Hepatic stellate cell (primary cell): ENCODE measurements around the gene GNB5.
"Not testable (repeated sequence)": the region's sequence is repeated elsewhere in the genome, so short reads cannot be mapped to it uniquely, and the experiment has no call there.

Experiments
- DNase-seq: peaks from one replicate; pipeline ENCODE4 v3.0.0; 2011; ENCODE audit warnings: low spot score

GNB5 gene

DNA sequence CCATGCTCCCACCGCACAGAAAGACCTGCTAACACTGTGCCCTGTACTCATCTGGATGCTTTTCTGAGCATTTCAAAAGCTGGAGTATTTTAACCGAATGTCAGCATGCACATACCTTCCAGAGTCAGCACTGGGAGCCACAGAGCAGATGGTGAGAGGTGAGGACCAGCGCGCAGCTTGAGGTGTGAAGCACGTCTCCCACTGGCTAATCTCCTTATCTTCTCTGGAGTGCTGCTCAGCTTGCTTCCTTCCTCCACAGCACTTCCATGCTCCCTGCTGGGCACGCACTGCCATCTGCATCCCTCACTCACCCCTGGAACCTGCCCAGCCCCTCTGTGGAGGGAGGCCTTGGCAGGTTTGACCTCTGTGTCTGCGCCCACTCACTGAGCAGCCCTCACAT lies at the start of gene GNB5:
Gene GNB5 (minus strand): TSS at position 186 of the 400 bp plus-strand sequence. CDS start 6,716 bp downstream, outside the sequence.
- DNase-seq, result no peak

- DNase-seq, result no peak
Measured at GRCh38 chr15:52240166-52240565, 49.0 kb upstream of the GNB5 start.

- not testable (repeated sequence) for DNase-seq
Measured at GRCh38 chr15:52238989-52239525, 47.9 kb upstream of the GNB5 start.

- no peak for DNase-seq
Measured at GRCh38 chr15:52238149-52238548, 47.0 kb upstream of the GNB5 start.

GRCh38 chr15:52236013-52236412 lies 44.8 kb upstream of the GNB5 start:
- no peak for DNase-seq

DNA sequence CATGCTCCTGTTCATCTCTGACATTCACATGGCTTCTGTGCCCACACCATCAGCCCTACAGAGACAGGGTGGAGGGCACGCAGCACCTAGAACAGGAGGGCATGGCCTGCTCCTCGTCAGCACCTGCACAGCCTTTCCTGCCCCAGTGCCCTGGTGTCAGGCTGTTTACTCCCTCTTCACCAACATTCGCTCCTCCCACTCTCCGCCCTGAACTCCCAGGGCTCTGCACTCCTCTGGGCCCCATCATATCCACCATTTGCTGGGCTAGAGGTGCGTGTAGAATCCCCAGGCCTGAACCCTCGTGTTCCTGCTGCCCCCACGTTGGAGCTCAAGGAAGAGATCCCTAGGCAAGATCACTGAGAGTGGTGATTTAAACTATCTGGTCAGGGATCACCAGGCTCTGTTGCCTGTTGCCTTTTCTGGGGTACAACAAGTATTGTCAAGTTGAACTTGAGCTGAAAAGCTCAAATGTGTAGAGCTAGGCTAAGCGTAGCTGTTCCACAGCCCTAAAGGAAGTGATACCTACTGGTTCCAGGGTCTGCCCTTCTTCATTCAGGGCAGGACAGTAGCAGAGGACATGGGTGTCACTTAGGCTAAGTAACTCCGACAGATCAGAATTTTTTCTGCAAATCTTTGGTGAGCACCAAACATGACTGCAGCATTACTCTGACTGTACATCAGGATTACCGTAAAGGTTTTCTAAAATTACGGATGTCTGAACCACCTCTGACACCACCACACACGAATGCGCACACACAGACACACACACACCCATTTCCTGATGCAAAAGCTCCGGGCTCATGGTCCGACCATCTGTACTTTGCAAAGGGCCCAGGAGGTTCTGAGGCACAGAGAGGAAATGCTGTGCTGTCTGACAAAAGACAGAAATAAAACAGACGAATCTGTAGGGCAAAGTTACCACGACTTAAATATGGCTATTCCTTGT lies 43.7 kb upstream of the GNB5 start:
- no peak for DNase-seq

DNA sequence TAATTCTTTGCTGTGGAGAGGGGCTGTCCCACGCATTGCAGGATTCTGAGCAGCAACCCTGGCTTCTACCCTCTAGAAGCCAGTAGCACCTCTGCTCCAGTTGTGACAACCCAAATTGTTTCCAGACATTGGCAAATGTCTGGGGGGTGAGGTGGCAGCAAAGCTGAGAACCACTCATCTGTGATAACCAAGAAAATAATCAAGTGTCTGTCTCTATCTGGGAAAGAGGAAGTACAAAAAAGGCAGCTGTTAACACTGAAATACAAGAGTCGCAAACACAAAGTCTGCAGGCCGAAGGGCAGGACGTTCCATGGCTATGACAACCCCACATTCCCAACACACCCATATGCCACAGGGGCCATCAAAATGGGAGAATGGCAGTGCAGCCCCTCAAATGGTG lies 42.2 kb upstream of the GNB5 start:
- no peak for DNase-seq

DNA sequence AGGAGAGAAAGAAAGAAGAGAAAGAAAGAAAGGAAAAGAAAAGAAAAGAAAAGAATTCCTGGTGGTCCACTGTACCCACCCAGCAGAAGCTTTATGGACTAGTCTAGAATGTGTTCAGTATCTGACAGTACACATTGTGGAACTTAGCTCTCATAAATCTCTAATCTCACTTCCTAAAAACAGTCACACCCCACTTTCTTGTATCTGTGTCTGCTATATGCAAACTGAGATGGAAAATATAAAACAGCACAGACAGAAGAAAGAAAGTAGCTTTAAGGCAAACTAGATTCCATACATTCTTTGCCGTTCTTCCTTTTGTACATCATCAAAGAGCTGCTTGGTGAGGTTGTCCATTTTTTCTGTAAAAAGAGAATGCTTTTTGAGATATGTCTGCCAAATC lies 41.1 kb upstream of the GNB5 start:
- no peak for DNase-seq

GRCh38 chr15:52230073-52230472 lies 38.9 kb upstream of the GNB5 start:
- no peak for DNase-seq

DNA sequence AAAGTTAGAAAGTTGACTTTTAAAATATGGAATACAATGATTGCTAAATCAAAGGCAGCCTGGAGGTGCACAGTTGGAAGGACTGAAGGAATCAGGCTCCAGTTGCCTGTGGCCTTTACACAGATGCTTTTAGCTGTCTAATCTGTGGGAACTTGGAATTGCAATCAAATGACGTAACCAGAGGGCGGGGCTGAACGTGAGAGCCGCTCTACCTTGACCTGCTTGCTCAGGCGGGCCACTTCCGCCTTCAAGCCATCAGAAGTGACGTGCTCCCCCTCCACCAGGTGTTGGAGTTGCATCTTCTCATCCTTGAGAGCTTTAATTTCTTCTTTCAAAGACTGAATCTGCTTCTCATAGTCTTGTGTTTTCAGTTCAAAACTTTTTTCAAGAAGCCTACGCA lies 37.7 kb upstream of the GNB5 start:
- no peak for DNase-seq

DNA sequence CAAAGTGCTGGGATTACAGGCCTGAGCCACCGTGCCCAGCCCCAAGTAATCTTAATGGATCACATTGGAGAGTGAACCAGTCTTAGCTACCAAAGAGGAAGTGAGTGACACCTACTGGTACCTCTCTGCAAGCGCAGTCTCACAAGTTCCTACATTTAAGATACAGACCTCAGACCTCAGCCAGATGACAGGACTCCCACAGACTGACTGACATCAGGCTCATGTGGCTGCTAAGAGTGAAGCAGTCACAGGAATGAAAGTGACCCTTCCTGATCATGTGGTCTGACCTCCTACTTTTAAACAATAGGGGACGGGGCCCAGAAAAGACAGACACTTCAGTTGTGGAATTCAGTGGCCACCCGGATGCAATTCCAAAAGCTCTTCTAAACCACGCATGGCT lies 36.3 kb upstream of the GNB5 start:
- DNase-seq, result peak; percentile 79

DNA sequence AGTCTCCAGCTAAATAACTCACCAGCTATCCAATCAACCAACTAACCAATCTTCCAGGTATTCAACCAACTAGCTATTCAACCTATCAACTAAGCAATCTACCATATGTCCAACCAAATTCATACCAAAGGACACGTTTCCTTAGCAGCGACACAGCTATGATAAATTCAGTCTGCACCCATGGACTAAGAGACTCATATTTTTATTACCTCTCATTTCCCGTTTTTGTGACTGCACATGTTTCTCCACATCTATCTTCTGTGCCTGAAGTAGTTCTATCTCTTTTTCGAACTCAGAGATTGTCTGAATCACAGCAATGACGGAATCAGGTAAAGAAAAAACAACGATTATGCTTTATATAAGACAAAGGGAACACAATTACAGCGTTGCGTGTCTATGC lies 34.0 kb upstream of the GNB5 start:
- no peak for DNase-seq

GRCh38 chr15:52224211-52224610 lies 33.0 kb upstream of the GNB5 start:
- DNase-seq, result no peak

DNA sequence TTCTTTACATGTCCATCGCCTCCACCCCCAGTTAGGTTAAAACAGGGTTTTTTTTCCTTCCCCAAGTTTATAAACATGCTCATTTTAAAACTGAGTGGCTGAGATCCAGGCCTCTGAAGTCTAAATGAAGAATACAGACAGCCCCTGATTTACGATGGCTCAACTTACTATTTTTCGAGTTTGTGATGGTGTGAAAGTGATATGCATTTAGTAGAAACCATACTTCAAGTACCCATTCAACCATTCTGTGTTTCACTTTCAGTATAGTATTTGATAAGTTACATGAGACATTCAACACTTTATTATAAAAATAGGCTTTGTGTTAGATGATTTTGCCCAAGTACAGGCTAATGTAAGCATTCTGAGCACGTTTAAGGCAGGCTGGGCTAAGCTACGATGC lies 30.5 kb upstream of the GNB5 start:
- DNase-seq, result no peak

- no peak for DNase-seq
Measured at GRCh38 chr15:52220937-52221660, 29.9 kb upstream of the GNB5 start.

DNA sequence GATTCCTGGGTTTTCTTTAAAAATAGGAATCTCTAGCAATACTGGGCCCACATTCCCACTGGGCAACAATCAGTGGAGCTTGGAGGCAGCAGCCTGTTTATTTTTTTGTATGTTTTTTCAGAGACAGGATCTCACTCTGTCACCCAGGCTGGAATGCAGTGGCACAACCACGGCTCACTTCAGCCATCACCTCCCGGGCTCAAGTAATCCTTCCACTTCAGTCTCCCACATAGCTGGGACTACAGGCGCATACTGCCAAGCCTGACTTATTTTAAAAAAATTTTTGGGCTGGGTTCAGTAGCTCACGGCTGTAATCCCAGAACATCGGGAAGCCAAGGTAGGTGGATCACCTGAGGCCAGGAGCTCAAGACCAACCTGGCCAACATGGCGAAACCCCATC lies 29.1 kb upstream of the GNB5 start:
- no peak for DNase-seq

DNA sequence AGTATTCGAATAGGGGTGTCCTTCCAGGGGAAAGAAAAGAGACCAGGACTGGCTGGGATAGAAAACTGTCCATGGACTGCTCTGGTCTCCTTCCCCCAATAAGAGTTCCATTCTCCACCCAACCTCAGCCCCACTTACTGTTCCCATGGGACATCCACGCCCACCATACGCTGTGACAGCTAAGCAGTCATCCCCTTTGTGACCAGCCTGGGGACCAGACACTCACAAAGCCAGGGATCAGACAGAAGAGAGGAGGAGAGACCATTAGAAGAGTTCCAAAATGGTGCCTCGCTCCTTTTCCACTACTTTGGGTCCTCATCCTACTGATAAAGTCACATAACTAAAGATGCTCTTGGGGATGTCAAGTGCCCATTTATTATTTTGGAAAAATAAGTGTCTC lies 27.6 kb upstream of the GNB5 start:
- no peak for DNase-seq

- DNase-seq, result no peak
Measured at GRCh38 chr15:52218371-52218770, 27.2 kb upstream of the GNB5 start.

- DNase-seq, result no peak
Measured at GRCh38 chr15:52217186-52217585, 26.0 kb upstream of the GNB5 start.

DNA sequence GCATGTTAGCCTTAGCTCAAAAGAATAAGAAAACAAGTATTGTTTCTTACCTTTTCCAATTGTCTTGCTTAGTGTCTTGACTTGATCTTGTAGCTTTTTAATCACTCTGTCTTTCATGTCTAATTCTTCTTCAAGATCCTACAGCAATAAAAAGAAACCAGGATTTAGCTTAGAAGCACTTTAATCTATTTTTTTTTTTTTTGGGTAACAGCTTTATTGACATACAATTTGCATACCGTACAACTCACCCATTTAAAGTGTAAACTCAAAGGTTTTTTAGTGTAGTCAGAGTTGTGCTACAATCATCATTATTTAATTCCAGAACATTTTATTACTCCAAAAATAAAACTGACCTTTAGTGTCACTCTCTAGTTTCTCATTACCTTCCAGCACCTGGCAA lies 23.4 kb upstream of the GNB5 start:
- DNase-seq, result no peak

- DNase-seq, result no peak
Measured at GRCh38 chr15:52213206-52213605, 22.0 kb upstream of the GNB5 start.

DNA sequence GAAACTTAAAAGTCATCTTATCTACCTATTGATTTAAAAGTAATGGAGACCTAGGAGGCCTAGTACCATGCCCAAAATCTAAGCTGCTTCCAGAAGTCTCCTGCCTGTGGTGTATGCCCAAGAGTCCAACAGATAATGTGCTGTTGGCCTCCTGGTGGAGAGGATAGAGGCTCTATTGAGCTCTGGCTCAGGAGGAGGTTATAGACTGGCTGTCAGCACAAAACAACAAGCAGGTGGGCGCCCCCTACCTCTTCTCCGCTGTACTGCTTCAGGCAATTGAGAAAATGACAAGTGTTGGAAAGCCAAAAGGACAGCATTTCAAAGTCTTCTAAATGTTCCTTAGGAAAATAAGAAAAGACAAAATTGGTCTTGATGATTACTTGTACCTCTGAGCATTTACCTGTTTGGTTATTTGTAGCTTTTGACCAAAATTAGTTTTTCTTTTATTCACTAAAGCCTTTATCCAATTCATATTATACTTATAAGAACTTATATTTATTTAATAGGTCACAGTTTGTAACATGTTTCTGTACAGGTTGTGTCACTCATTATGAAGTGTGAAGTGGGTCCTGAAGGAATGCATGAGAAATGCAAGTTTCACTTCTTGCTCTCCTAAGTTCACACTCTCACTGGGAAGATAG lies 17.2 kb upstream of the GNB5 start:
- peak; percentile 66 for DNase-seq

DNA sequence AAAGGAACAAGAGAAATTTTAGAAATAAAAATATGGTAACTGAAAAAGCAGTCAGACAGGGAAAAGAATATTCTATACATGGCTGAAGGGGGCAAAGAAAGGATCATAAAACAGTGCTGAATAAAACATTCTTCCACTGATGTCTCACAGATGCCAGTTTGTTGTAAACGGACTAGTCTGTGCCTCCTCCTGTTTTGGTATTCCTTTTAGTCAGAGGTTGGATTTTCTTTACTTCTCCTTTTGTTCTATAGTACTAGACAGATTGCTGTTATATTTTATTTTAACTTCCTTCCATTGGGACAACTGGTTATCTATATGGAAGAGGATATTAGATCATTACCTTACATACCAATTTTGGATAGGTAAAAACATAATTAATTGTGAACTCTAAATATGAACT lies 16.0 kb upstream of the GNB5 start:
- DNase-seq, result no peak
